Measurements from ENCODE around the gene TBC1D22A. TPM values are rescaled to one million over a fixed set of nuclear protein-coding genes. Genes with fewer than 3 reads are reported as not detected.

Gene TBC1D22A
- total and polyA plus RNA-seq, 9 donors = 12.5 to 25.6 (median 18.5) TPM

DNA sequence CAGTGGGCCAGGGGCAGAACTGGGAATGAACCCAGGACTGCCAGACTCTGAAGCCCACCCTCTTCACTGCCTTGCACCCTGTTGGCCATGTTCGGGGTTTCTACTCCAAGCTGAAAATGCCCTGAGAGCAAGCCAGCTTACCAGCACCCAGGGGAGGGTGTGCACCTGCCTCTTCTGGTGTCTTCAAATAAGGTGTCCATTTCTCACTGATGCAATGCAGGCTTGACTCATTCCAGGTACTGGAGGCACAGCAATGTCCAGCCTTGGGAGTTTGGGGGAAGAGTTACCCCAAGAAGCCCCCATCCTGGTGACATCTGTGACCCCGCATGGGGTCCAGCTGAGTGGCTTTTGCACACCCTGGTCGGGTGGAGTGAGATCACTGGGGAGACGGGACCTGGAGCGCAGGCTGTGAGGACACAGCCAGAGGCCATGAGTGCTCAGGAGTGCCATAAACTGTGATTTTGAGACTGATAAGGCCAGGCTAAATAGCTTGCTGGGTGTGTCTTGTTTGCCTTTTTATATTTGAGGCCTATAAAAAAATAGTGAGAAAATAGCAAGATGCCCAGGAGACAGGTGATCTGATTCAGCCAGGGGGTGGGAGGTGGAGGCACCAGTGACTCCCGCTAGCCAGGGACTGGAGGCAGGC, 19.8 kb upstream of the TBC1D22A start:
- no peak overlapping the region for H3K4me3 ChIP-seq
- intact Hi-C loops (cut with DNase I) = no loop called here
- DNase-seq = no peak
- no peak for TF ChIP-seq EP300 (IDR thresholded peaks at IDR 0.05)
- no peak for TF ChIP-seq POLR2A (IDR thresholded peaks at IDR 0.05)
- TF ChIP-seq, protein P1, sequence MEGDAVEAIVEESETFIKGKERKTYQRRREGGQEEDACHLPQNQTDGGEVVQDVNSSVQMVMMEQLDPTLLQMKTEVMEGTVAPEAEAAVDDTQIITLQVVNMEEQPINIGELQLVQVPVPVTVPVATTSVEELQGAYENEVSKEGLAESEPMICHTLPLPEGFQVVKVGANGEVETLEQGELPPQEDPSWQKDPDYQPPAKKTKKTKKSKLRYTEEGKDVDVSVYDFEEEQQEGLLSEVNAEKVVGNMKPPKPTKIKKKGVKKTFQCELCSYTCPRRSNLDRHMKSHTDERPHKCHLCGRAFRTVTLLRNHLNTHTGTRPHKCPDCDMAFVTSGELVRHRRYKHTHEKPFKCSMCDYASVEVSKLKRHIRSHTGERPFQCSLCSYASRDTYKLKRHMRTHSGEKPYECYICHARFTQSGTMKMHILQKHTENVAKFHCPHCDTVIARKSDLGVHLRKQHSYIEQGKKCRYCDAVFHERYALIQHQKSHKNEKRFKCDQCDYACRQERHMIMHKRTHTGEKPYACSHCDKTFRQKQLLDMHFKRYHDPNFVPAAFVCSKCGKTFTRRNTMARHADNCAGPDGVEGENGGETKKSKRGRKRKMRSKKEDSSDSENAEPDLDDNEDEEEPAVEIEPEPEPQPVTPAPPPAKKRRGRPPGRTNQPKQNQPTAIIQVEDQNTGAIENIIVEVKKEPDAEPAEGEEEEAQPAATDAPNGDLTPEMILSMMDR (IDR thresholded peaks at IDR 0.05) = no peak
- no peaks in the 10 kb centered on the region for H3K9me3 ChIP-seq
- H3K27ac ChIP-seq = no peak overlapping the region
- H3K4me1 ChIP-seq (ENCODE audit: insufficient read depth) = peaks cover 2% of the 10 kb centered on the region
- WGBS, 3 donors = 74 to 80% (median 74%) methylated on average over 6 of the region's 6 CpGs
- no peaks in the 10 kb centered on the region for H3K27me3 ChIP-seq
- no peaks in the 10 kb centered on the region for H3K36me3 ChIP-seq

DNA sequence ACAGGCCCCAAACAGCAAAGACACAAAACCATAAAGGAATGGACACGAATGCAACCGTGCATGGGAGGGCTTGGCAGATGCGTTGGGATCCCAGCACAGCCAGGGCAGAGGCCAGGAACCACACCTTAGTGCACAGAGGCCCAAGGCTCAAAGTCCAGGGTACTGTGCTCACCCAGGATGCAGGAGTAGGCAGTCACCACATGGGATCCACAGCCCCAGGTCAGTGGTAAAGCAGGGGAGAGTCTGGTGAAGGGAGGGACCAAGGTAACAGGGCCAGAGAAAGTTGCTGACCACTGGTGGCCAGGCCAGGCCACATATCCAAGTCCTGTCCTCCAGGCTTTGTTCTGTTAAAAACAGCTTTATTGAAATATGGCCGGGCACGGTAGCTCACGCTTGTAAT, 17.9 kb upstream of the TBC1D22A start:
- intact Hi-C loops (cut with DNase I) = no loop called here
- Histone ChIP-seq H3K27ac (no peak overlapping the region), H3K27me3 (no peaks in the 10 kb centered on the region), H3K4me3 (no peak overlapping the region), H3K36me3 (no peaks in the 10 kb centered on the region), H3K9me3 (no peaks in the 10 kb centered on the region), H3K4me1 (ENCODE audit: insufficient read depth) (no peaks in the 10 kb centered on the region)
- no peak for TF ChIP-seq POLR2A (IDR thresholded peaks at IDR 0.05)
- TF ChIP-seq, protein P1 (IDR thresholded peaks at IDR 0.05) = no peak
- TF ChIP-seq EP300 (IDR thresholded peaks at IDR 0.05) = no peak
- DNase-seq = no peak
- WGBS, 3 donors = 73 to 81% (median 75%) methylated on average over 6 of the region's 6 CpGs

DNA sequence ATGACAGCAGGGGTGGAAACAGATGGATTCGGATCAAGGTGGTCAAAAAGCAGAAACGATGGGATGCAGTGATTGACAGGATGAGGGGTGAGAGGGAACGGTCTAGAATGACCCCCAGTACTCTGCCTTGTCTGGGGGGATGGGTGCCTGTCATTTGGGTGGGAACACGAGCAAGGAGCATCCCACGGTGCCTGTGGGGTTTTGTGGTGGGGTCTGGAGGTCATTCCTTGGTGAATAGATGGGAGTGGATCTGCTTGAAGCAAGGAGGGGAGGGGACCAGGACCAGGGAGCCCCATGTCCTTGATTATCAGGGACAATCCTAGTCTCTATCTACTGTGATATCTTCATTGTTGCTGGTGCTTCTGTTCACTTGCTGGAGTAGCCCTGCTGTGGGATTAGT, 16.3 kb upstream of the TBC1D22A start:
- intact Hi-C loops (cut with DNase I) = no loop called here
- Histone ChIP-seq H3K27me3 (no peaks in the 10 kb centered on the region), H3K4me1 (ENCODE audit: insufficient read depth) (no peaks in the 10 kb centered on the region), H3K36me3 (no peaks in the 10 kb centered on the region), H3K4me3 (no peak overlapping the region), H3K9me3 (no peaks in the 10 kb centered on the region), H3K27ac (no peak overlapping the region)
- TF ChIP-seq POLR2A (IDR thresholded peaks at IDR 0.05) (no peak), EP300 (IDR thresholded peaks at IDR 0.05) (no peak)
- TF ChIP-seq, protein P1 (IDR thresholded peaks at IDR 0.05) = no peak
- 38 to 52% (median 47%) methylated on average over 5 of the region's 5 CpGs for WGBS, 3 donors
- DNase-seq = no peak

DNA sequence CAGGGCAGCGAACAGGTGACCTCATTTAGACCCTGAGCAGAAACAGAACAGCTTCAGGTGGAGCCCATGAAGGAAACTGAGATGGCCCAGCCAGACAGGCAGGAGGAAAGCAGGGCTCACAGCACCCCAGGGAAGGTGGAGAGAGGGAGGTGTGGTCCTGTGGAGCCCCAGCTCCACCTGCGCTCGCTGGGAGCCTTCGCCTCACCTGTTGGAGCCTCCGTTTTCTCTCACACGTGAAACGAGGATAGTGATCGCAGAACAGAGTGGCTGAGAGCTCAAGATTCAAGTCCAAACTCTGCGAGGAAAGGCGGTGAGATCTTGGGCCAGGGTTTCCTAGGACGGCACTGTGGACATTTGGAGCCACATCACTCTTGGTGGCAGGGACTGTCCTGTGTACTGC, 15.8 kb upstream of the TBC1D22A start:
- intact Hi-C loops (cut with DNase I) = no loop called here
- 73 to 81% (median 76%) methylated on average over 11 of the region's 11 CpGs for WGBS, 3 donors
- no peak overlapping the region for H3K4me3 ChIP-seq
- no peak for TF ChIP-seq EP300 (IDR thresholded peaks at IDR 0.05)
- TF ChIP-seq POLR2A (IDR thresholded peaks at IDR 0.05) = no peak
- TF ChIP-seq, protein P1 (IDR thresholded peaks at IDR 0.05) = no peak
- H3K27ac ChIP-seq = no peak overlapping the region
- DNase-seq = no peak
- H3K36me3 ChIP-seq = no peaks in the 10 kb centered on the region
- H3K27me3 ChIP-seq = no peaks in the 10 kb centered on the region
- H3K9me3 ChIP-seq = no peaks in the 10 kb centered on the region
- no peaks in the 10 kb centered on the region for H3K4me1 ChIP-seq (ENCODE audit: insufficient read depth)

Data from ovary (tissue), 9 donors.